Heart right ventricle (tissue), 16 donors: ENCODE measurements around the gene RPS18. TPM values are rescaled to one million over a fixed set of nuclear protein-coding genes. Genes with fewer than 3 reads are reported as not detected.
A peak's percentile ranks its signal among the peaks of the same experiment; 100 is the strongest.
"Not testable (repeated sequence)": the region's sequence is repeated elsewhere in the genome, so short reads cannot be mapped to it uniquely, and the experiment has no call there.

Source experiments
- ATAC-seq, 8 donors: fragments of 200-7000 bp; cut with Tn5 transposase; one replicate each; pipeline ENCODE4 v1.9.1; 2020; ENCODE audit warnings: mild to moderate bottlenecking in 8 of 8, moderate library complexity in 8 of 8, moderate number of reproducible peaks in 1 of 8
- DNase-seq, 2 donors: peaks; one replicate each; pipeline ENCODE4 v3.0.0-alpha.2; 2020
- H3K27ac ChIP-seq, 10 donors: fragments of 200-600 bp; sonication (generic) in 2 of 10; one replicate each; pipeline versions ENCODE4 v1.5.0 to v1.8.0; 2020 to 2022; ENCODE audit warnings: mild to moderate bottlenecking in 3 of 10
- H3K27me3 ChIP-seq, 7 donors: fragments of 200-600 bp; one replicate each; pipeline ENCODE4 v1.8.0; 2021 to 2022; ENCODE audit warnings: mild to moderate bottlenecking in 2 of 7
- H3K36me3 ChIP-seq, 9 donors: fragments of 200-600 bp; sonication (generic) in 1 of 9; one replicate each; pipeline versions ENCODE4 v1.5.0 to v1.8.0; 2020 to 2022; ENCODE audit warnings: mild to moderate bottlenecking in 2 of 9
- H3K4me1 ChIP-seq, 9 donors: fragments of 200-600 bp; sonication (generic) in 1 of 9; one replicate each; pipeline versions ENCODE4 v1.5.0 to v1.8.0; 2020 to 2022; ENCODE audit warnings: mild to moderate bottlenecking in 4 of 9
- H3K4me3 ChIP-seq, 10 donors: fragments of 200-600 bp; sonication (generic) in 2 of 10; one replicate each; pipeline versions ENCODE4 v1.5.0 to v1.8.0; 2020 to 2022; ENCODE audit warnings: mild to moderate bottlenecking in 7 of 10, moderate library complexity in 2 of 10
- H3K9me3 ChIP-seq, 11 donors: fragments of 200-600 bp in 10 of 11; sonication (generic) in 2 of 11; one replicate each; pipeline versions ENCODE4 v1.5.0 to v1.8.0; 2013 to 2022; ENCODE audit warnings: mild to moderate bottlenecking in 2 of 11, control low read depth in 1 of 11, moderate library complexity in 1 of 11
- WGBS, 2 donors: extraction: QIAGEN DNeasy Blood & Tissue Kit; methylation state at CpG; one replicate each; pipeline ENCODE4 v1.1.7; 2013; ENCODE audit warnings: inconsistent platforms in 1 of 2; 5-methylcytosine and 5-hydroxymethylcytosine counted together
- intact Hi-C, 10 donors: fragments of 100-400 bp; cut with DNase I; formaldehyde crosslinking; loops; one replicate each; pipeline versions ENCODE4 v1.11.1 to v1.14.2; 2022
- polyA plus RNA-seq, 2 donors: library from polyadenylated mRNA; stranded (reverse); fragments of 200-250 nt; gene quantifications; one replicate each; pipeline ENCODE4 v1.2.3, GENCODE V29; 2013
- total RNA-seq, 10 donors: library from RNA; stranded (reverse); fragmentation: NEBNext Ultra II Directional in 3 of 10; extraction: Animal tissue kit (Norgen Biotek cat#: 25700) in 3 of 10; gene quantifications; one replicate each; pipeline versions ENCODE4 v1.2.1 to v1.2.4, GENCODE V29; 2021 to 2023
- TF ChIP-seq, protein P1 (sequence below), 9 donors: fragments of 200-600 bp; sonication (generic) in 2 of 9; IDR thresholded peaks; one replicate each; pipeline versions ENCODE4 v1.5.0 to v1.8.0; 2021 to 2022; ENCODE audit warnings: antibody characterized with exemption in 9 of 9, mild to moderate bottlenecking in 5 of 9, moderate library complexity in 1 of 9
- donor health status: Arrhythmogenic right ventricular cardiomyopathy.
- donor health status: ischemic (EF 13 %, LVEDD 7.1; RV severe dilation, severe dysfunction).
- donor health status: healthy with polysubstance abuse.
- donor health status: DM: no; HTN: yes; CAD: no.
- donor health status: DM: no; HTN: no; CAD: no.
- donor health status: ischemic (EF 25% LVEDD 6.9; RV normal size, moderate dysfunction).
- donor health status: ischemic (EF 25% LVEDD 5.7; RV mildly dilated, moderate dysfunction).
- donor health status: healthy.
- donor health status: DM: yes; HTN: yes; CAD: no.
- donor health status: Ischemic cardiomyopathy.
- donor health status: ischemic (EF 35%, LVEDD 5.7; RV mildly dilated, moderate dysfunction).
- donor health status: nonischemic (EF 11% LVEDD 7.7; RV severe dilation, severe dysfunction).
- donor health status: DM: yes; HTN: yes; CAD: no.
- donor health status: PGD.
- donor health status: ischemic (EF 29% LVEDD 5.4; RV normal size, mild dysfunction).
- donor health status: nonischemic (EF 23%, LVEDD 6.1; RV moderate dilation, normal function).

RPS18 gene
- total and polyA plus RNA-seq, 12 donors: 767 to 4,398 (median 902) TPM

DNA sequence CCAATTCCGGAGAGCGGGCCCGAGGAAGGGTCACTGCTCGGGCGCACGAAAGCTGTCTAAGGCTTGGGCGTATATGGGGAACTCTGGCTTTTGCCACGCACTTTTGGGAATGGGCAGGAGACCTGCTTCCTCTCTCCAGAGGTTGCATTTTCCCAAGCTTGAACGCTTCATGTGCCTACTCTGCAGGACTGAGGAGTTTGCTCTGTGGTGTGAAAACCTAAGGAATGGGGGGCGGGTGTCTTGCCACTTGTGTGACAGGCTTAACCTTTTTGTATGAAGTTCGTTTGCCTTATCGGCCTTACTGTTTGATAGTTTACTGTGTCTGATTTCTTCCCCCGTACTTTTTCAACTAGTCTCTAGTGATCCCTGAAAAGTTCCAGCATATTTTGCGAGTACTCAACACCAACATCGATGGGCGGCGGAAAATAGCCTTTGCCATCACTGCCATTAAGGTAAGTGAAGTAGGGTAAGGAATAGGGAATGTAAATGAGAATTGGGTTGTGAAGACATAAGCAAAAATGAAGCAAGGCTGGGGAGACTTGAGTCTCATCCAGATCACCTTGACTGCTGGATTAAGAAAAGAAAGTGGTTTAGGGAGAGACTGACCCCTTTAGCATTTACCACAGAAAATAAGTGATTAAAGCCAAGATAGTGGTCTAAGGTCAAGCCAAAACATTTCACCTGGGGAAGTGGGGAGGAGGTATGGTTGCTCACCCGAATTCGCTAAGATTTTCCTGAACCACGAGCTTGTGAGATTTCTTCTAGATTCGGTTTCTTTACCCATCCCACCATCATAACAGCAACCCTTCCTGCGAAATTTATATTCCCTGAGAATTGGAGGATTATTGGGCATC lies 627 bp downstream of the RPS18 start:
- intact Hi-C loops: loop anchor here in 1 of 10 donors (2.0 kb wide), 1 partner anchor 44 kb away; the partner anchor contains the start of gene ZBTB22
- no peaks in the 10 kb centered on the region for H3K27me3 ChIP-seq
- peak overlapping the region; percentile 70 to 88 (median 80) for H3K4me3 ChIP-seq
- TF ChIP-seq, protein P1, sequence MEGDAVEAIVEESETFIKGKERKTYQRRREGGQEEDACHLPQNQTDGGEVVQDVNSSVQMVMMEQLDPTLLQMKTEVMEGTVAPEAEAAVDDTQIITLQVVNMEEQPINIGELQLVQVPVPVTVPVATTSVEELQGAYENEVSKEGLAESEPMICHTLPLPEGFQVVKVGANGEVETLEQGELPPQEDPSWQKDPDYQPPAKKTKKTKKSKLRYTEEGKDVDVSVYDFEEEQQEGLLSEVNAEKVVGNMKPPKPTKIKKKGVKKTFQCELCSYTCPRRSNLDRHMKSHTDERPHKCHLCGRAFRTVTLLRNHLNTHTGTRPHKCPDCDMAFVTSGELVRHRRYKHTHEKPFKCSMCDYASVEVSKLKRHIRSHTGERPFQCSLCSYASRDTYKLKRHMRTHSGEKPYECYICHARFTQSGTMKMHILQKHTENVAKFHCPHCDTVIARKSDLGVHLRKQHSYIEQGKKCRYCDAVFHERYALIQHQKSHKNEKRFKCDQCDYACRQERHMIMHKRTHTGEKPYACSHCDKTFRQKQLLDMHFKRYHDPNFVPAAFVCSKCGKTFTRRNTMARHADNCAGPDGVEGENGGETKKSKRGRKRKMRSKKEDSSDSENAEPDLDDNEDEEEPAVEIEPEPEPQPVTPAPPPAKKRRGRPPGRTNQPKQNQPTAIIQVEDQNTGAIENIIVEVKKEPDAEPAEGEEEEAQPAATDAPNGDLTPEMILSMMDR (IDR thresholded peaks at IDR 0.05): no peak
- no peak for DNase-seq
- WGBS, 2 donors: 10 to 13% methylated on average over 22 of the region's 22 CpGs
- no peaks in the 10 kb centered on the region for H3K9me3 ChIP-seq
- peaks cover 0 to 66% (median 36%) of the 10 kb centered on the region in 9 donors for H3K36me3 ChIP-seq
- H3K4me1 ChIP-seq: peaks cover 10 to 65% (median 55%) of the 10 kb centered on the region in 9 donors
- H3K27ac ChIP-seq: peak overlapping the region in 9 of 10 donors; percentile 75 to 98 (median 93)
- peak; percentile 1 to 31 (median 16) for ATAC-seq

DNA sequence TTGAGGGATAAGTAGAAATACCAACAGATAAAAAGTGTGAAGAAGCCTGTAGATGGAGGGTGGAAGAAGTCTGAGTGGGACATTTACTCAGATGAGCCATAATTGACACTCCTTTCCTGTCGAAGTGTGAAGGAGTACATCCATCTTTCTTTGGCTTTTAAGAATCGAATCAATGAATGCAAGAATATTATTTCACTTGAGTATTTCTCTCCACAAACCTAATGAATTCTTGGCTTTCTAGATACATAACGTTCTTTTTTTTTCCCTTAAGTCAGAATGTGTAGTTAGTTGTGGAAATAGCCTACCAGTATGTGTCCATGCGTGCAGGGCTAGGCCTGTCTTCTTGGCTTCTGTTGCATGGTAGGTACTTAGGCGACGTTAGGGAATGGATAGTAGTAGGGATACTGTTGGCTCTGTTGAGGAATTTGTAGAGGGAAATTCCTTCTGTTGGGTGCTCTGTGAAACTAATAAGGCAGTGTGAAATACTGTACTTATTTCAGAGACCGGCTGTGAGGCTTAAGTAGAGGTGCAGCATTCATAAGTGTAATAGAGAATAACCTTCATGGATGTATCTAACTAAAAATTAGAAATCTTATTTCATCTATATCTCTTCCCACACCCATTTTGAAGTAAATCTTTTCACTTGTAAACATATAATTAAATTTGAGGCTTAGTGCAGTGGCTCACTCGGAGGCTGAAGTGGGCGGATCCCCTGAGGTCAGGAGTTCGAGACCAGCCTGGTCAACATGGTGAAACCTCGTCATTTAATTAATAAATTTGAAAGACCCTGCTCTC lies 1.5 kb downstream of the RPS18 start:
- ATAC-seq: no peak
- Histone ChIP-seq H3K36me3 (peaks cover 0 to 60% (median 28%) of the 10 kb centered on the region in 9 donors), H3K9me3 (no peaks in the 10 kb centered on the region), H3K27ac (peak overlapping the region in 5 of 10 donors; percentile 15 to 97 (median 93)), H3K4me3 (peak overlapping the region in 9 of 10 donors; percentile 70 to 88 (median 81)), H3K4me1 (peaks cover 10 to 73% (median 63%) of the 10 kb centered on the region in 9 donors), H3K27me3 (no peaks in the 10 kb centered on the region)
- TF ChIP-seq, protein P1 (IDR thresholded peaks at IDR 0.05): no peak
- WGBS, 2 donors: 66 to 67% methylated on average over 11 of the region's 11 CpGs
- no peak for DNase-seq
- intact Hi-C loops: loop anchor here in 1 of 10 donors (2.0 kb wide), 1 partner anchor 43 kb away; the partner anchor contains the start of gene ZBTB22

DNA sequence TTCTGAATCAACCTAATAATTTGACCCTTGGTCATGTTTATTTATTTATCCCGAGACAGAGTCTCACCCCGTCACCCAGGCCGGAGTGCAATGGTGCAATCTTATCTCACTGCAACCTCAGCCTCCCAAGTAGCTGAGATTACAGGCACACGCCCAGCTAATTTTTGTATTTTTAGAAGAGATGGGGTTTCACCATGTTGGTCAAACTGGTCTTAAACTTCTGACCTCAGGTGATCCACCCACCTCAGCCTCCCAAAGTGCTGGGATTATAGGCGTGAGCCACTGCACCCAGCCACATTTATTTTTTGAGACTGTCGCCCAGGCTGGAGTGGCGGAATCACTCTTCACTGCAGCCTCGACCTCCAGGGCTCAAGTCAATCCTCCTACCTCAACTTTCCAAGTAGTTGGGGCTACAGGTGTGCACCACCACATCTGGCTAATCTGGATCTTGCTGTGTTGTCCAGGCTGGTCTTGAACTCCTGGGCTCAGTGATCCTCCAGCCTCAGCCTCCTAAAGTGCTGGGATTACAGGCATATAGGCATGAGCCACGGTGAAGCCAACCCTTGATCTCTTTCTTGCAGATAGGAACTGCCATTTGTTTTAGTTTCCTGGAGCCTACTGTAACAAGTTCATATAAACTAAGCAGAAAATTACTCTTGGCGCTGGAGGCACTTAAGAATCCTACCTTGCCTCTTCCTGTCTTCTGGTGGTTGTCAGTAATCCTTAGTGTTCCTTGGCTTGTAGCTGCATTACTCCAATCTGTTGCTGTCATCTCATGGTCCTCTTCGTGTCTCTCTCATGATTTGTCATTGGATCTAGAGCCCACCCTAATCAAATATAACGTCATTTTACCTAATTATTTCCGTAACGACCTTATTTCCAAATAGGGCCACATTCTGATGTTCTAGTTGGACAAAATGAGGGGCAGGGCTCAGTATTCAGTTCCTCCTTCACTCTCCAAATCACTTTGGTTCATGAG lies 2.3 kb downstream of the RPS18 start:
- intact Hi-C loops: loop anchor here in 1 of 10 donors (2.0 kb wide), 1 partner anchor 43 kb away; the partner anchor contains the start of gene ZBTB22
- TF ChIP-seq, protein P1 (IDR thresholded peaks at IDR 0.05): no peak
- no peak for ATAC-seq
- no peak for DNase-seq
- peaks cover 0 to 60% (median 19%) of the 10 kb centered on the region in 9 donors for H3K36me3 ChIP-seq
- WGBS, 2 donors: 68 to 73% methylated on average over 14 of the region's 14 CpGs
- peak overlapping the region in 1 of 10 donors; percentile 97 for H3K27ac ChIP-seq
- peaks cover 10 to 82% (median 64%) of the 10 kb centered on the region in 9 donors for H3K4me1 ChIP-seq
- no peaks in the 10 kb centered on the region for H3K27me3 ChIP-seq
- H3K4me3 ChIP-seq: peak overlapping the region in 1 of 10 donors; percentile 81
- H3K9me3 ChIP-seq: no peaks in the 10 kb centered on the region

DNA sequence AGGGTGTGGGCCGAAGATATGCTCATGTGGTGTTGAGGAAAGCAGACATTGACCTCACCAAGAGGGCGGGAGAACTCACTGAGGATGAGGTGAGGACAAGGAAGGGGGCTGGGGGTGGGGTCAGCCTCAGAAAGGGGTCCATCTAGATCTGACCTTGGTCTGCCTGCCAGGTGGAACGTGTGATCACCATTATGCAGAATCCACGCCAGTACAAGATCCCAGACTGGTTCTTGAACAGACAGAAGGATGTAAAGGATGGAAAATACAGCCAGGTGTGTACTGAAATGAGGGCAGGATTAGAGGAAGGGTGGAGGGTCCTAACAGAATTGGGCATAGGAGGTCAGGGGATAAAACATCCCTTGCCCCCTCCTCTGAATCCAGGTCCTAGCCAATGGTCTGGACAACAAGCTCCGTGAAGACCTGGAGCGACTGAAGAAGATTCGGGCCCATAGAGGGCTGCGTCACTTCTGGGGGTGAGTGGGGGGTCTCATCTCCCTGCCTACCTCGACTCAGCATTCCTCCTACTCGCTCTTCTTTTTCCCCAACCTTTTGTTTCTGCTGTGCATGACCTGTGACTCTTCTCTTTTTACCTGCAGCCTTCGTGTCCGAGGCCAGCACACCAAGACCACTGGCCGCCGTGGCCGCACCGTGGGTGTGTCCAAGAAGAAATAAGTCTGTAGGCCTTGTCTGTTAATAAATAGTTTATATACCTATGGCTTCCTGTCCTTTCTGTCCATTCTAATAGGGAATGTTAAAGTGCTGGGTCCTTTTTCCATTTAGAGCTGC lies 4.1 kb downstream of the RPS18 start:
- peaks cover 0 to 74% (median 15%) of the 10 kb centered on the region in 9 donors for H3K36me3 ChIP-seq
- ATAC-seq, intact Hi-C loops, H3K9me3 ChIP-seq, H3K27me3 ChIP-seq, DNase-seq: not testable (repeated sequence)
- peak overlapping the region in 9 of 10 donors; percentile 60 to 83 (median 73) for H3K4me3 ChIP-seq
- 83% methylated on average over 16 of the region's 16 CpGs for WGBS, 2 donors
- peak overlapping the region; percentile 68 to 96 (median 92) for H3K27ac ChIP-seq
- peaks cover 10 to 72% (median 56%) of the 10 kb centered on the region in 9 donors for H3K4me1 ChIP-seq
